LNCAP (cell line): ENCODE results near the gene SSTR3.

Experiments used
- CTCF ChIP-seq: fragments of 450-650 bp; IDR thresholded peaks from 2 replicates; pipeline ENCODE4 v1.5.1; 2017; ENCODE audit warnings: mild to moderate bottlenecking

Gene SSTR3

GRCh38 chr22:37179622-37180420 is 32.5 kb downstream of the SSTR3 start:
- no peak for TF ChIP-seq CTCF

GRCh38 chr22:37179126-37179470 is 33.2 kb downstream of the SSTR3 start:
- no peak for TF ChIP-seq CTCF

- no peak for TF ChIP-seq CTCF
These were observed 33.7 kb downstream of the SSTR3 start for GRCh38 chr22:37178350-37179125.

- TF ChIP-seq CTCF: no peak
These were observed 34.5 kb downstream of the SSTR3 start for GRCh38 chr22:37177755-37178154.

GRCh38 chr22:37177221-37177620 is 35.1 kb downstream of the SSTR3 start:
- TF ChIP-seq CTCF: no peak

- no peak for TF ChIP-seq CTCF
These were observed 35.7 kb downstream of the SSTR3 start for GRCh38 chr22:37176464-37177061.

- TF ChIP-seq CTCF: no peak
These were observed 36.6 kb downstream of the SSTR3 start for GRCh38 chr22:37175414-37176281.
